SK-N-MC (cell line): ENCODE results near the gene CLPSL1.

Source experiments
- EZH2 ChIP-seq: fragments of 200-600 bp; sonication (generic); IDR thresholded peaks from one replicate; pipeline ENCODE4 v1.6.1; 2017; ENCODE audit warnings: antibody characterized with exemption
- FOXP2 ChIP-seq: optimal IDR thresholded peaks from 2 replicates; pipeline ENCODE3; 2011; ENCODE audit warnings: mild to moderate bottlenecking, moderate library complexity; ENCODE audit not compliant: insufficient read depth; ENCODE audit errors: extremely low read length, control extremely low read depth
- POLR2AphosphoS5 ChIP-seq: IDR thresholded peaks from 2 replicates; pipeline ENCODE4 v1.6.1; 2012; ENCODE audit warnings: mild to moderate bottlenecking, low read depth, low read length, borderline replicate concordance

- TF ChIP-seq EZH2 (no peak), POLR2AphosphoS5 (no peak), FOXP2 (no peak)
Measured at GRCh38 chr6:35796236-35796635, 15.4 kb downstream of the CLPSL1 start.
